T47D (cell line): ENCODE data around the gene TSPO2.

Source experiments
- DNase-seq, 2 experiments: peaks; one replicate each; pipeline versions ENCODE4 v3.0.0 to v3.0.0-alpha.2; 2011 to 2012; ENCODE audit warnings: low read depth in 1 of 2, low spot score in 1 of 2
- JUND ChIP-seq: IDR thresholded peaks from 2 replicates; pipeline ENCODE4 v1.6.1; 2012; ENCODE audit warnings: low read depth
- in situ Hi-C: cut with HindIII; loops from 2 replicates; pipeline ENCODE4 v1.10.0; 2016; ENCODE audit warnings: low sequenced_read_pairs, low pct_unique_long_range_greater_than_20kb

Gene TSPO2

GRCh38 chr6:41063884-41064285, 21.6 kb downstream of the TSPO2 start:
- DNase-seq, result peak in 1 of 2 experiments; percentile 19
- in situ Hi-C loops, result no loop called here
- no peak for TF ChIP-seq JUND

DNA sequence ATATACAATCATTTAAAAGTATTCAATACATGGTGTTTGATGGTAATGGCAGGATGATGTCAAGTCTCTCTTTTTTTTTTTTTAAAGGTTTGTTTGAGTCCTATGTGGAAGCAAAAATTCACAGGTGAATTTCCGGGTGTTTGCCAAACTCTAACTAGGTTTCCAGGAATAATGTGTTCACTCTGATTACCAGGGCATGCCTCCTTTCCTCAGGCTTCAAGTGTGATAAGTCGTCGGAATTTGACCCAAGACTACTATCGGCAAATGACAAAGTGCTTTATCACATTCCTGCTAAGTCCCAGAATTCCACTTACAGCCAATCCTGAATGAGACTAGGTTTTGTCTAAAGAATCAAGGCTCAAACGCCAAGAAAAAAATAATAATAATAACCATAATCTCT, 22.6 kb downstream of the TSPO2 start:
- TF ChIP-seq JUND, result no peak
- in situ Hi-C loops, result no loop called here
- DNase-seq, result no peak

DNA sequence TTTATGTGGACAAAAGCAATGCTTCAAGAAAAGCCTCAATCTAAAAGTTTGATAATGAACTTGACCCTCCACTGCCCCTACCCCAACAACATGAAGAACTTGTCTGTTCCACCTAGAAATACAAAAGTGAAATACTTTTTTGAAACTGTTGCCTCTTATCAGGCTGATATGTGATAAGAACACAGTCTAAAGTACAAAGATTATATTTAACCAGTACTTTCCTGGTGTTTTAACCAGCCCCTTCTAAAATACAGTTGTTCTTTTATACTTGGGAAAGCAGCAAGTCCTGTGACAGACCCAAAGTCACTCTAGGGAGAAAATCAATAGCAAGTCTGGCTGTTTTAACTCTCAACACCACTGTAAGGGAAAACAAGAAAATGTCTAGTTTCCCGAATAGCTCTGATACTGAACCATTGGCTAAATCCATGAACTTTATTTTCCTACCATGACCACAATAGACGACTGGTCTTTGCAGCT, 23.3 kb downstream of the TSPO2 start:
- in situ Hi-C loops, result no loop called here

GRCh38 chr6:41066867-41067304, 24.6 kb downstream of the TSPO2 start:
- in situ Hi-C loops, result no loop called here
- no peak for TF ChIP-seq JUND
- DNase-seq, result peak in 1 of 2 experiments; percentile 78

More for the DNA sequence above, 23.3 kb downstream of the TSPO2 start:
- no peak for DNase-seq
- no peak for TF ChIP-seq JUND

DNA sequence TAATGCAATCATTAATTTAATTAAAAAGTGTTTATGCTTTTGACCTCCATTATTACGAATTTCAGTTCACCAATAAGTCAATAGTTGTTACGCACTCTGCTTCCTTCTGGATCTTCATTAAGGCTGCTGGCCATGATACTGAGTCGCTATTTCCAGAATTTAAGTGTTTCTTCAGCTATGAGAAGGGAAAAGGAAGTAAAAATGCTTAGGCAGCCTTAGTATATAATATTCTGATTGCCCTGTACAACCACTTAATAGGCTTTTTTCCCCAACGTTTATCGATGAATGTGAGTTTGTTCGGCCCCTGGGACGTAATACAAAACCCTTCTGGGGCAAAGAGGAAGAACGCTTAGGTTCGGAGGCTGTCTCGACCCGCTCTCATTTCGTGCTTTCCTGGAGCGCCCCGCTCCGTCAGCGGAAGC, 29.2 kb downstream of the TSPO2 start:
- in situ Hi-C loops, result no loop called here

GRCh38 chr6:41071923-41072835, 29.9 kb downstream of the TSPO2 start, which contains the start of gene OARD1:
OARD1 (minus strand) TSS chr6:41072356; CDS start chr6:41071634, 722 bp downstream.
- TF ChIP-seq JUND, result no peak
- DNase-seq, result peak; percentile 58 to 99
- in situ Hi-C loops, result no loop called here

More for the DNA sequence above, 29.2 kb downstream of the TSPO2 start:
- TF ChIP-seq JUND, result no peak
- DNase-seq, result no peak

GRCh38 chr6:41072836-41073202, 30.6 kb downstream of the TSPO2 start, which contains the start of gene NFYA:
NFYA (plus strand) TSS chr6:41072974; CDS start chr6:41079090, 6,116 bp downstream.
- TF ChIP-seq JUND, result no peak
- in situ Hi-C loops, result no loop called here
- peak in 1 of 2 experiments; percentile 95 for DNase-seq

GRCh38 chr6:41073203-41073967, 31.1 kb downstream of the TSPO2 start:
- in situ Hi-C loops, result no loop called here
- no peak for TF ChIP-seq JUND
- peak; percentile 60 to 93 for DNase-seq

DNA sequence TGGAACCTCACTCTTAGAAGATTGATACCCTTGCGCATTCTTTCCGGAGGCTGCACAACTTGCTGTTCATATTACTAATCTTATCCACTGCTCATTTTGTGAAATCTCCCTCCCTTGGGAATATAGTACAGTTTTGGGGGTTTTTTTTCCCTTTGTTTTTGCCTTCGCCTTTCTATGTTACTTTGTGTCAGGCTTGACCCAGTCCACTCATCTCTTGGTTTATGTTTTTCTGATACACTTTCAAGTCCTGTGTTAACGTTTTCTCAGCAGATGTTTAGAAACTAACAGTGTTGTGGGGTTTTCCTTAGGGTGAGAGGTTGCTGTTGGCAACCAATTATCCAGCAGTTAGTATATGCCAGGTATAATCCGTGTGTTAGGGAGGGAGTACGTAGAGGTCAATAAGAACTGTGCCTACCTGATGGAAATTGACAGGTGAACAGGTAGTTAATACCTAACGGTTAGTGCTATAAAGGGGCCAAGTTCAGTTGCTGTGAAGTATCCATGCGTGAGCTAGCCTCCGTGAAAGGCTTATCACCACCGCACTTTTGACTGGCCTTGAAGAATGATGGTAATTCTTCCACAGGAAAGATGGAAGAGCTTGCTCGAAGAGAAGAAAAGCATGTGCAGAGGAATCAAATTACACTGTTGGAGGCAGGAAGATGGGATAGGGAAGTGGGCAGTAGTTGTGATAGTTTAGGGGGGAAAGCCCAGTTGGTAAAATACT, 31.9 kb downstream of the TSPO2 start:
- peak in 1 of 2 experiments; percentile 10 for DNase-seq

DNA sequence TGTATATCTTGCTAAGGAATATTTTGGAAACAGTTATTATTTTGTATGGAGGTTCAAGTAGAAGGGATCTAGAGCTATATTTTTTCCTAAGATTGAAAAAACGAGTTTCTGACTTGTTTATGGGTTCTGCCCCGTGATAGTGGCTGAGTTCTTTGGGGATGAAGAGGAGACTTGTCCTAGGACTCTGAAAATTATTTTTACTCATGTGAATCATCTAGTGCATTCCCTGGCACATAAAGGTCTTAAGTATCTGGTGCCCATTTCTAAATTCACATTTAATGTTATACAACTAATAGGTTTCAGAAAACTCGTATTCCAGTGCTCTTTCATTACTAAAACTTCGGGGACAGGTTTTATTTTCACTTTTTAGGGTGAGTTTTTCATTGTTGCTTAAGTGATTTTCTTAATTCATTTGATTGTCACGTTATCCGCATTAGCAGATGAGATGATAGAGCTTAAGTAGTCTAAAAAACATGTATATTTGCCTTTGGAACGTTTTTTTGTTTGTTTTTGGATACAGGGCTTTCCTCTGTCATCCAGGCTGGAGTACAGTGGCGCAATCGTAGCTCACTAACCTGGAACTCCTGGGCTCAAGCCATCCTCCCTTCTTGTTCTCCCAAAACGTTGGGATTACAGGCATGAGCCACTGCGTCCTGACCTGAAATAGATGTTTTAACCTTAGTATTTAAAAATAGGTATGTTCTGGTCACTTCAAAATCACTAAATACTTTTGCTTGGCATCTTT, 32.6 kb downstream of the TSPO2 start:
- TF ChIP-seq JUND, result no peak
- peak in 1 of 2 experiments; percentile 30 for DNase-seq
- in situ Hi-C loops, result no loop called here

More for the DNA sequence above, 31.9 kb downstream of the TSPO2 start:
- in situ Hi-C loops, result no loop called here
- no peak for TF ChIP-seq JUND

GRCh38 chr6:41075651-41076626, 33.7 kb downstream of the TSPO2 start:
- no peak for TF ChIP-seq JUND
- in situ Hi-C loops, result no loop called here
- DNase-seq, result no peak
